ENCODE data around the gene ZNF474.

The ZNF474 gene

GRCh38 chr5:122180146-122180712, 50.9 kb downstream of the ZNF474 start:
- no peak for TF ChIP-seq CTCF (conservative IDR thresholded peaks at IDR 0.05; ENCODE audit: low read depth, low read length)
- no peak overlapping the region for H3K4me3 ChIP-seq (ENCODE audit: low read depth, low read length)
- no peak for DNase-seq (ENCODE audit: low read depth)

GRCh38 chr5:122180863-122181548, 51.7 kb downstream of the ZNF474 start:
- DNase-seq (ENCODE audit: low read depth), result peak; percentile 92
- no peak overlapping the region for H3K4me3 ChIP-seq (ENCODE audit: low read depth, low read length)
- TF ChIP-seq CTCF (conservative IDR thresholded peaks at IDR 0.05; ENCODE audit: low read depth, low read length), result no peak

- H3K4me3 ChIP-seq (ENCODE audit: low read depth, low read length), result no peak overlapping the region
- TF ChIP-seq CTCF (conservative IDR thresholded peaks at IDR 0.05; ENCODE audit: low read depth, low read length), result no peak
- no peak for DNase-seq (ENCODE audit: low read depth)
Observed at GRCh38 chr5:122181863-122182262, 52.5 kb downstream of the ZNF474 start.

GRCh38 chr5:122182491-122182921, 53.2 kb downstream of the ZNF474 start:
- DNase-seq (ENCODE audit: low read depth), result peak; percentile 92
- TF ChIP-seq CTCF (conservative IDR thresholded peaks at IDR 0.05; ENCODE audit: low read depth, low read length), result no peak

GRCh38 chr5:122183098-122183787, 53.9 kb downstream of the ZNF474 start:
- peak; percentile 79 for DNase-seq (ENCODE audit: low read depth)
- TF ChIP-seq CTCF (conservative IDR thresholded peaks at IDR 0.05; ENCODE audit: low read depth, low read length), result no peak
- no peak overlapping the region for H3K4me3 ChIP-seq (ENCODE audit: low read depth, low read length)

More at GRCh38 chr5:122182491-122182921, 53.2 kb downstream of the ZNF474 start:
- no peak overlapping the region for H3K4me3 ChIP-seq (ENCODE audit: low read depth, low read length)

GRCh38 chr5:122183788-122184170, 54.4 kb downstream of the ZNF474 start:
- no peak for DNase-seq (ENCODE audit: low read depth)
- H3K4me3 ChIP-seq (ENCODE audit: low read depth, low read length), result no peak overlapping the region
- no peak for TF ChIP-seq CTCF (conservative IDR thresholded peaks at IDR 0.05; ENCODE audit: low read depth, low read length)
